Dendritic cell treated with granulocyte-macrophage colony-stimulating factor and Interleukin-4, amounts not matched to agents 40 ng/mL and 50 ng/mL, for 4 days (primary cell): Measurements from ENCODE around the gene RC3H1.
"Not testable (repeated sequence)": the region's sequence is repeated elsewhere in the genome, so short reads cannot be mapped to it uniquely, and the experiment has no call there.

Experiments
- H3K27ac Mint-ChIP-seq: one replicate; pipeline ENCODE4 v1.8.0; 2022; ENCODE audit warnings: mild to moderate bottlenecking, mixed read lengths
- H3K27me3 Mint-ChIP-seq: one replicate; pipeline ENCODE4 v1.8.0; 2022; ENCODE audit warnings: mild to moderate bottlenecking, mixed read lengths
- H3K36me3 Mint-ChIP-seq: one replicate; pipeline ENCODE4 v1.8.0; 2022; ENCODE audit warnings: low read depth, mixed read lengths
- H3K4me1 Mint-ChIP-seq: one replicate; pipeline ENCODE4 v1.8.0; 2022; ENCODE audit warnings: low read depth, mixed read lengths
- H3K4me3 Mint-ChIP-seq: one replicate; pipeline ENCODE4 v1.8.0; 2022; ENCODE audit warnings: mild to moderate bottlenecking, moderate library complexity, mixed read lengths
- H3K9me3 Mint-ChIP-seq: one replicate; pipeline ENCODE4 v1.8.0; 2022; ENCODE audit warnings: mixed read lengths
- intact Hi-C: fragments of 100-400 bp; cut with micrococcal nuclease; formaldehyde crosslinking; loops from one replicate; pipeline ENCODE4 v1.15.0; 2022

RC3H1 gene

DNA sequence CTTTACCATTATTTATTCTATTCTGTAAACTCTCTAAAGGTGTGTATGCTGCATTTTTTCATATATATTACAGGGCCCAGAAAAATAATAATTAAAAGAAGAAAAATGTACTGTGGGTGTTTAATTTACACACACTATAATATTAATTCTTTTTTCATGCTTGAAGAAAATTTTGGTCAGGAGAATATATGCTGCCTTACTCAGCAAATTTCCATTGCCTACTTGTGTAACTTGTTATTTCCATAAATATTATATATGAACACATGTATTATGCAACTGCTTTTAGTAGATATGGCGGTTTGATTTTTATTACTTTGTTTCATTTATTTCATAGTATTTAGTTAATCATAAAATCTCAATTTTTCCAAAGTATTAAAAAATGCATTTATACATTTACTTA, 58.7 kb downstream of the RC3H1 start:
- Mint-ChIP-seq H3K27ac (no peak overlapping the region), H3K9me3 (no peaks in the 10 kb centered on the region), H3K36me3 (peaks cover 95% of the 10 kb centered on the region), H3K27me3 (no peaks in the 10 kb centered on the region), H3K4me1 (peaks cover 7% of the 10 kb centered on the region), H3K4me3 (no peak overlapping the region)
- intact Hi-C loops = no loop called here

DNA sequence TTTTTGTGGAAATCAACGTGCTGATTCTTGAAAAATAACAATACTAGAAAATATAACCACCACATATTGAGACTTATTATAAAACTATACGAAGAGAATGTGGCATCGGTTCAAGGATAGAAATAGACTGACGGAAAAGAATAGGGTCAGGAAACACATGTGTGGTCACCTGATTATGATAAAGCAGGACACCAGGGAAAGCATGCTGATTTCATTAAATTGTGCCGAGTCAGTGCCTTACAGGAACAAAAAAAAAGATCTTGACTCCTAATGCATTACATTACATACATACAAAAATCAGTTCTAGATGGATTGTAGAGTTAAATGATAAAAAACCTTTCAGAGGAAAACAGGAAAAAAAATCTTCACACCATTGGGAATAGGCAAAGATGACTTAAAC, 61.5 kb downstream of the RC3H1 start:
- intact Hi-C loops = no loop called here
- Mint-ChIP-seq H3K27ac (peak overlapping the region; percentile 18), H3K4me1 (peaks cover 7% of the 10 kb centered on the region), H3K4me3 (no peak overlapping the region), H3K36me3 (peaks cover 88% of the 10 kb centered on the region), H3K27me3 (no peaks in the 10 kb centered on the region), H3K9me3 (no peaks in the 10 kb centered on the region)

GRCh38 chr1:173954179-173954578, 68.0 kb downstream of the RC3H1 start:
- Mint-ChIP-seq H3K27ac (no peak overlapping the region), H3K4me3 (no peak overlapping the region), H3K4me1 (no peaks in the 10 kb centered on the region), H3K27me3 (no peaks in the 10 kb centered on the region), H3K36me3 (peaks cover 89% of the 10 kb centered on the region), H3K9me3 (no peaks in the 10 kb centered on the region)
- intact Hi-C loops = no loop called here

DNA sequence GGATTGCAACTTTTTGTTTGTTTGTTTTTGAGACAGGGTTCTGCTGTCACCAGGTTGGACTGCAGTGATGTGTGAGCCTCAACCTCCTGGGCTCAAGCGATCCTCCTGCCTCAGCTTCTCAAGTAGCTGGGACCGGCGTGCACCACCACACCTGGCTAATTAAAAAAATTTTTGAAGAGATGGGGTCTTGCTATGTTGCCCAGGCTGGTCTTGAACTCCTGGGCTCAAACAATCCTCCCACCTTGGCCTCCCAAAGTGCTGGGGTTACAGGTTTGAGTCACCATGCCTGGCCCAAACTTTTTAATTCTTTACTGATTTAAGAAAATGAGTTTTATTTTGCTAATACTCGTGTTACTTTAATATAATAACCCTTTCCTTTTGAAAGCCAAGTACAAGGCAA, 73.6 kb downstream of the RC3H1 start:
- H3K4me3 Mint-ChIP-seq = no peak overlapping the region
- H3K27me3 Mint-ChIP-seq = no peaks in the 10 kb centered on the region
- H3K27ac Mint-ChIP-seq = no peak overlapping the region
- intact Hi-C loops = no loop called here
- peaks cover 92% of the 10 kb centered on the region for H3K36me3 Mint-ChIP-seq
- H3K4me1 Mint-ChIP-seq = no peaks in the 10 kb centered on the region
- no peaks in the 10 kb centered on the region for H3K9me3 Mint-ChIP-seq

DNA sequence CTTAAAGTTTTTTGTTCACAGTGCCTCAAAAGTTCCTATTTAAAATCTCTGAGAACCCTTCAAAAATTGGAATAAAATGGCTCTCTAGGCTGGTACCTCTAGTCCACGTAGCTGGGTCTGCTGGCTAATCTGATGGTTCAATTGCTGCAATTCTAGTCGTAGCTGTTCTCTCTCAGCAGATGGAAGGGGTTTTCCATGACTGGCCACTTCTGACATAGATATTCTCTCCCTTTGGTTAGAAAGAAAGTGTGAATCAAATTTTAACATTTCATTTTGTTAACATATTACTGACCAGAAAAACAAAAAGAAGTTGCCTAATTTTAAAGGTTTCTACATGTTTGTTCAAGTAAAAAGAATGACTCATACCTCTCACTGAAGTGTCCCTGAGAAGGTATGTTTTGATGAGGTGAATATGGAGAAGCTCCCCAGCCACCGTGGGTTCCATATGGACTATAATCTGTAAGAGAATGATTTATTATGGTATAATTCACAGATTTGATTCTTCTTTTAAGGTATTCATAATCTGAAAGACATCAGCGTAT, 75.7 kb downstream of the RC3H1 start:
- no peaks in the 10 kb centered on the region for H3K27me3 Mint-ChIP-seq
- intact Hi-C loops = no loop called here
- no peaks in the 10 kb centered on the region for H3K4me1 Mint-ChIP-seq
- no peak overlapping the region for H3K27ac Mint-ChIP-seq
- peaks cover 96% of the 10 kb centered on the region for H3K36me3 Mint-ChIP-seq
- H3K9me3 Mint-ChIP-seq = no peaks in the 10 kb centered on the region
- no peak overlapping the region for H3K4me3 Mint-ChIP-seq

DNA sequence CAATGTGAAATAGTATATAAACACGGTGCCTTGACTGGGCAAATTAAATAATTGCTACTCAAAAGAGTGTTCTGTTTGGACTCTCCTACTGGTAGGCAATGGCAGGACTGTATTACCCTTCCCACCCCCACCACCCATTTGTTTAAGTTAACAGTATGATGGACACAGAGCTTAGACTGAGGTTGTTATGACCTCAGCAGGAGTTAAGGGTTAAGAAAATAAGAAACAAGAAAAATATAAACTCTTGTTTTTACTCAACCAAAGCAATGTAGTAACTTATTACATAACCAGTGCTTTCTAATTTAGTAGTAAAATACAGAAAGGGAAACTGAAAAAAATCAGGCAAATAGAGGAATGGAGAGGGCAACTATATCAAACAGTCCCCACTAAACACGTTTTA, 85.1 kb downstream of the RC3H1 start:
- Mint-ChIP-seq H3K4me3 (no peak overlapping the region), H3K36me3 (peaks cover 89% of the 10 kb centered on the region), H3K27me3 (no peaks in the 10 kb centered on the region), H3K9me3 (no peaks in the 10 kb centered on the region), H3K27ac (no peak overlapping the region), H3K4me1 (no peaks in the 10 kb centered on the region)
- intact Hi-C loops = loop anchor here (5.0 kb wide), 1 partner anchor 35 kb away; no protein-coding TSS in a partner anchor

DNA sequence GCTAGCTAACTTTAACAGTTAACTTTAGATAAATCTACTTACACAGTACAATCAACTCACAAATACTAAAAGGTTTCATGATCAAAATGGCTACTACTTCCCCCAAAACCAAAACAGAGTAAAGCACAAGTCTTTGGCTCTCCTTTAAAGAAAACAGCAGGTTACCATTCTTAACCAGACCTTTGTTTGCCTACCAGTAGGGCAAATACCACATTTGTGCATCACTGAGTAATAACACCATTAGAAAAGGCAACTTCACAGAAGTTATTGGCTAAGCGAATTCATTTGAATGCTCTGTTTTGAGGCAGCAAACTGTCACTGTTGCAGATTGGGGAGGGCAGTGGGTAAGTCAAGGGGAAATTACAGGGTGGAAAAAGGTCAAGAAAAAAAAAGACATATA, 87.7 kb downstream of the RC3H1 start:
- Mint-ChIP-seq H3K4me1 (no peaks in the 10 kb centered on the region), H3K27me3 (no peaks in the 10 kb centered on the region), H3K27ac (no peak overlapping the region), H3K9me3 (no peaks in the 10 kb centered on the region), H3K4me3 (no peak overlapping the region), H3K36me3 (peaks cover 70% of the 10 kb centered on the region)
- intact Hi-C loops = no loop called here

DNA sequence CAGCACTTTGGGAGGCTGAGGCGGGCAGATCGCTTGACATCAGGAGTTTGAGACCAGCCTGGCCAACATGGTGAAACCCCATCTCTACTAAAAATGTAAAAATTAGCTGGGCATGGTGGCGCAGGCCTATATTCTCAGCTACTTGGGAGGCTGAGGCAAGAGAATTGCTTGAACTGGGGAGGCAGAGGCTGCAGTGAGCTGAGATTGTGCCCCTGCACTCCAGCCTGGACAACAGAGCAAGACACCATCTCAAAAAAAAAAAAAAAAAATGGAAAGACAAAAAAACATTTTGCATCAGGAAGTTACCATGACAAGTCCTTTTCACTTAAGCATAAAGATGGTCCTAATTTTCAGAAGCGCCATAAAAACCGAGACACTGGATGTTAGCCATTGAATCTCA, 91.6 kb downstream of the RC3H1 start:
- intact Hi-C loops, H3K9me3 Mint-ChIP-seq, H3K4me1 Mint-ChIP-seq, H3K27ac Mint-ChIP-seq, H3K4me3 Mint-ChIP-seq, H3K27me3 Mint-ChIP-seq: not testable (repeated sequence)
- peaks cover 34% of the 10 kb centered on the region for H3K36me3 Mint-ChIP-seq

DNA sequence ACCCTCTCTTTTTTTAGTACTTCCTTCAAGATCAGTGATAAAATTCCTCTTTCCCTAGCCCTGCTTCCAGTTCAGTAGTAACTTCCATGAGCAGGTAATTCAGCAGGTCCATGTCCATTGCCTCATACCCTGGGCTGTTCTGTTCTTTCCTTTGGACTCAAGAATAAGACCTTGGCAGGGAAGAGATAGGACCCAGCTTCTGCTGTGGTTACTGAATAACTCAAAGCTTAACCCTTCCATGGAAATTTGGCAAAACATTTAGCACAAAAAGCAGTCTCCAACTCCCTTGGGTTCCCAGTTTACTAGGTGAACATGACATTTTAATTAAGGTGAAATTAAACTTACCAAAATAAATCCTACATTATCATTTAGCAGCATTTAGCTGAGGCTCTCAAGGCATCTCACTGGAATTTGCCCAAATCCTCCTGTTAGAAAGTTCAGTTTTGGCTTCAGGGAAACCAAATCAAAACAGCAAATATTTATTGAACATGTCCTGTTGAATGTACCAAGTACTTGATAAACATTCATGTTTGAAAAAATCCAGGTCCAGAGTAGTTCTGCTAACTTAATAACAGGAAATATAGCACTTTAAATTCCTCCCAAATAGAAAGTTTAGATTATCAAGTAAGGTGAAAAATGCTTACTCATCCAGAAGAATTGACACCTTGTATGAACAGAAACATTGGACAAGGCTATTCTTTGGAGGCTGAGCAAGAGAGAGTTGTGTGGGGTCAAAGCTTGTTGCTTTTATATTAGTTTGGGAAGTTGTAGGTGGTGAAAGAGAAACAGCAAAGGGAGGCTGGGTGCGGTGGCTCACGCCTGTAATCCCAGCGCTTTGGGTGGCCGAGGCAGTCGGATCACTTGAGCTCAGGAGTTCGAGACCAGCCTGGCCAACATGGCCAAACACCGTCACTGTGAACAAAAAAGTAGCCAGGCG, 96.6 kb downstream of the RC3H1 start:
- Mint-ChIP-seq H3K27me3 (peaks cover 2% of the 10 kb centered on the region), H3K27ac (no peak overlapping the region), H3K36me3 (no peaks in the 10 kb centered on the region), H3K4me3 (no peak overlapping the region), H3K9me3 (no peaks in the 10 kb centered on the region), H3K4me1 (no peaks in the 10 kb centered on the region)
- intact Hi-C loops = no loop called here

DNA sequence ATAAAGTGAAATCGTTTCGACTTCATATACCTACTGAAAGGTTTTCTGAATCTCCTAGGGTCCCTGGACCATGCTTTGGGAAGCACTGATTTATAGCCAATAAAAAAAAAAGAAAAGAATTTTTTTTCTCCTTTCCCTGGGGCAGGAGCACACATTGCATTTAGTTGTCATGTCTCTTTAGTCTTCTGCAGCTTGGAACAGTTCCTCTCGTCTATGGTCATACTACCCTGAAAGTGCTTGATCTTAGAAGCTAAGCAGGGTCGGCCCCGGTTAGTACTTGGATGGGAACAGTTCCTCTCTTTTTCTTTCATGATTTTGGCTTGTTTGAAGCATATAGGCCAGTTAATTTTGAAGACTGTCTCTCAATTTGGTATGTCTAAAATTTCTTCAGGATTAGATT, 101.3 kb downstream of the RC3H1 start:
- intact Hi-C loops = no loop called here
- no peaks in the 10 kb centered on the region for H3K36me3 Mint-ChIP-seq
- no peak overlapping the region for H3K4me3 Mint-ChIP-seq
- no peaks in the 10 kb centered on the region for H3K4me1 Mint-ChIP-seq
- H3K27ac Mint-ChIP-seq = no peak overlapping the region
- no peaks in the 10 kb centered on the region for H3K9me3 Mint-ChIP-seq
- H3K27me3 Mint-ChIP-seq = peaks cover 2% of the 10 kb centered on the region

DNA sequence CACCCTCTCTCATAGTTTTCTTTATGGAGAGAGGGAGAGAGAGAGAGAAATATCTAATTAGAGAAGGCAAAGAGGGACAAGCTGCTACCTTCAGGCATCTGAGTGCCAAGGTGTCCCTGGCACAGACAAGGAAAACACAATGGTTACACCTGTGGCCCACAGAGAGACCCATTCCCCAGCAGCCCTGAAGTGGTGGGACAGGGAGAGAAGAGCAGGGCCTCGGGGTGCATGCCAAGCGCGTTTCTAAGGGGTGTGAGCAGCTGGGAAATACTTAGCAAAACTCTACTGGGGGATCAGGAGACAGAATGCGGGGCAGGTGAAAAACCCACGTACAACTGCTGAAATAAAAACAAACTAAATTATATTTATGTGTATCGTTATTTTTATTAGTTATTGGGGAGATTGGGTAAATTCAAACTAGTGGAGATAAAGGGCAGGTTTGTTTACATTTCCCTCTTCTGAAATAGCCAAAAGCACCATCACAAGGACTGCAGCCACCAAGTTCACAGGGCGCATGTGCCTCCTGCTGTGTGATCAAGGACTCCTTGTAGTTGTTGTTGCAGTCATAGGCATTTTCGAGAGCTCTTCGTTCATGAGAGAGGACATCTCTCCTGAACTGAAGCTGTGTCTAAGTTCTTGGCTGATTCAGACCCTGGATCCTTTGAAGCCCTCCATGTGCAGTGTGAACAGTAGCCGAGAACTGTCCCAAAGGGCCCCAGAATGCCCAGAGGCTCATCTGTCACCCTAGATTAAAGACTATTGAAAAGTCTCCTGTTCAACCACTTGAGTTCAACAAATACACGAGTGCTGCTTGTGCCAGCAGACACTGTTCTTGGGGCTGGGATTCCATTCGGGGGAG, 104.3 kb downstream of the RC3H1 start:
- H3K27me3 Mint-ChIP-seq = no peaks in the 10 kb centered on the region

GRCh38 chr1:173917149-173917548, 105.0 kb downstream of the RC3H1 start, which contains the start of gene SERPINC1:
SERPINC1 (minus strand) TSS chr1:173917327; CDS start chr1:173917259, 68 bp downstream.
- Mint-ChIP-seq H3K36me3 (no peaks in the 10 kb centered on the region), H3K4me3 (no peak within 1 kb of the TSS), H3K27me3 (peaks cover 1% of the 10 kb centered on the region), H3K27ac (no peak within 1 kb of the TSS), H3K4me1 (no peaks in the 10 kb centered on the region), H3K9me3 (no peaks in the 10 kb centered on the region)
- intact Hi-C loops = no loop called here

More for the DNA sequence above, 104.3 kb downstream of the RC3H1 start:
- H3K36me3 Mint-ChIP-seq = no peaks in the 10 kb centered on the region
- no peak overlapping the region for H3K4me3 Mint-ChIP-seq
- intact Hi-C loops = no loop called here
- no peaks in the 10 kb centered on the region for H3K9me3 Mint-ChIP-seq
- H3K27ac Mint-ChIP-seq = no peak overlapping the region
- no peaks in the 10 kb centered on the region for H3K4me1 Mint-ChIP-seq

- no peaks in the 10 kb centered on the region for H3K4me1 Mint-ChIP-seq
- no peaks in the 10 kb centered on the region for H3K36me3 Mint-ChIP-seq
- peaks cover 1% of the 10 kb centered on the region for H3K27me3 Mint-ChIP-seq
- H3K27ac Mint-ChIP-seq = no peak overlapping the region
- intact Hi-C loops = no loop called here
- H3K9me3 Mint-ChIP-seq = no peaks in the 10 kb centered on the region
- H3K4me3 Mint-ChIP-seq = no peak overlapping the region
Observed at GRCh38 chr1:173916667-173917066, 105.5 kb downstream of the RC3H1 start.

GRCh38 chr1:173915596-173915995, 106.6 kb downstream of the RC3H1 start:
- H3K4me1 Mint-ChIP-seq = no peaks in the 10 kb centered on the region
- intact Hi-C loops = no loop called here
- no peaks in the 10 kb centered on the region for H3K9me3 Mint-ChIP-seq
- H3K36me3 Mint-ChIP-seq = no peaks in the 10 kb centered on the region
- peaks cover 1% of the 10 kb centered on the region for H3K27me3 Mint-ChIP-seq
- no peak overlapping the region for H3K4me3 Mint-ChIP-seq
- no peak overlapping the region for H3K27ac Mint-ChIP-seq
